Prostate gland (tissue), 2 donors: Measurements from ENCODE around the gene TMEM91. TPM values are rescaled to one million over a fixed set of nuclear protein-coding genes. Genes with fewer than 3 reads are reported as not detected.

Source experiments
- DNase-seq: peaks from one replicate; pipeline ENCODE4 v3.0.0-alpha.2; 2019; ENCODE audit warnings: low spot score
- H3K27ac ChIP-seq, 2 donors: fragments of 200-600 bp; sonication (generic); 2 replicates each; pipeline ENCODE4 v1.5.1; 2017 to 2019
- H3K27me3 ChIP-seq: fragments of 200-600 bp; sonication (generic); replicated peaks from 2 replicates; pipeline ENCODE4 v1.5.1; 2019; ENCODE audit not compliant: insufficient read depth
- H3K36me3 ChIP-seq, 2 donors: fragments of 200-600 bp; sonication (generic); 1 replicate in 1 of 2; 2 replicates in 1 of 2; pipeline versions ENCODE4 v1.5.1 to v1.8.1; 2017 to 2019
- H3K4me1 ChIP-seq: fragments of 200-600 bp; sonication (generic); replicated peaks from 2 replicates; pipeline ENCODE4 v1.5.1; 2019
- H3K4me3 ChIP-seq, 2 donors: fragments of 200-600 bp; sonication (generic); 2 replicates each; pipeline ENCODE4 v1.5.1; 2017 to 2019
- H3K9me3 ChIP-seq: fragments of 200-600 bp; sonication (generic); 2 replicates; pipeline ENCODE4 v1.5.1; 2017
- POLR2A ChIP-seq: fragments of 450-650 bp; IDR thresholded peaks from one replicate; pipeline ENCODE4 v1.6.1; 2016; ENCODE audit warnings: antibody characterized with exemption, mild to moderate bottlenecking
- POLR2AphosphoS5 ChIP-seq: sonication (generic); formaldehyde crosslinking; IDR thresholded peaks from one replicate; pipeline ENCODE4 v1.6.1; 2017; ENCODE audit warnings: antibody characterized with exemption
- WGBS: methylation state at CpG from one replicate; pipeline ENCODE4 v1.1.5; 2018; 5-methylcytosine and 5-hydroxymethylcytosine counted together
- intact Hi-C: fragments of 100-400 bp; cut with DNase I; formaldehyde crosslinking; loops from one replicate; pipeline ENCODE4 v1.14.2; 2022
- total RNA-seq, 2 donors: library from RNA; depleted of rRNA; stranded (reverse); fragments of >200 nt; gene quantifications; one replicate each; pipeline ENCODE4 v1.1.0, GENCODE V29; 2016
- TF ChIP-seq, protein P1 (sequence below), 4 experiments: fragments of 200-600 bp in 2 of 4; fragments of 450-650 bp in 2 of 4; sonication (generic) in 2 of 4; IDR thresholded peaks; 1 replicate in 3 of 4; 2 replicates in 1 of 4; pipeline ENCODE4 v1.5.1; 2016 to 2019; ENCODE audit warnings: antibody characterized with exemption in 4 of 4, mild to moderate bottlenecking in 2 of 4, moderate library complexity in 2 of 4

TMEM91 gene
- total RNA-seq, 2 donors from 2014 or later: 15.7 to 19.7 TPM

DNA sequence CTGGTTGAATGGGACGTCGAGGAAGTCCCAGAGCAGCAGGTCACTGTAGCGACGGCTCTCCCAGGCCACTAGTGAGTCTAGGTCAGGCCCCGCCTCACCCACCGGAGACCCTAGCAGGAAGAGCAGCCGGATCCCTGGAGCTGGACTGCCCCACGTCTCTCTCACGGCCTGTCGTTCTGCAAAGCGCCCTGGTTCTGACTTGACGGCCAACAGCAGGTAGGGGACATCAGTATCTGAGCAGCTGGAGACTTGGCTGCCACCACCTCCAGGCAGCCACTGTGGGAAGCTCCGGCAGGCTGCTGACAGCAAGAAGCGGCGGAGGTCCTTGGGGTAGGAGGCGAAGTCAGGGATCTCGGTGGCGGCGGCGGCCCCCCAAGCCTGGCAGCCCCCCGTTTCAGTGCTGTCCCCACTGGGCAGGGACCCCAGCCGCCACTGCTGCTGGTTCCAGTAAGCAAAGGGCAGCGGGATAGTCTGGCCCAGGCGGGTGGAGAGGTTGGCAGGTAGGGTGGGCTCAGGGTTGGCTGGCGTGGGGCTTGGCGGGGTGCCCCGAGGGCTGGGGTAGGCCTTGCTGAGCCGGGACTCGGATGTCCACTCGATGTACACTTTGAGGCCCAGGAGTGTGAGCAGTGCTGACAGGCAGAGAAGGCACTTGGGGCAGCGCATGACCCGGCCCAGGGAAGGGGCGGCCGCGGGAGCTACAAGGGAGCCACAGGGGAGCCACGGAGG, 49.9 kb downstream of the TMEM91 start:
- WGBS: 57% methylated on average over 36 of the region's 36 CpGs
- Histone ChIP-seq H3K27me3 (no peaks in the 10 kb centered on the region), H3K4me1 (peaks cover 4% of the 10 kb centered on the region), H3K27ac (peak overlapping the region; percentile 78 to 88), H3K9me3 (no peaks in the 10 kb centered on the region), H3K36me3 (peaks cover 4 to 6% of the 10 kb centered on the region in 2 donors), H3K4me3 (peak overlapping the region; percentile 31 to 34)
- DNase-seq: no peak
- intact Hi-C loops: no loop called here
- no peak for TF ChIP-seq POLR2AphosphoS5
- no peak for TF ChIP-seq POLR2A
- TF ChIP-seq, protein P1, sequence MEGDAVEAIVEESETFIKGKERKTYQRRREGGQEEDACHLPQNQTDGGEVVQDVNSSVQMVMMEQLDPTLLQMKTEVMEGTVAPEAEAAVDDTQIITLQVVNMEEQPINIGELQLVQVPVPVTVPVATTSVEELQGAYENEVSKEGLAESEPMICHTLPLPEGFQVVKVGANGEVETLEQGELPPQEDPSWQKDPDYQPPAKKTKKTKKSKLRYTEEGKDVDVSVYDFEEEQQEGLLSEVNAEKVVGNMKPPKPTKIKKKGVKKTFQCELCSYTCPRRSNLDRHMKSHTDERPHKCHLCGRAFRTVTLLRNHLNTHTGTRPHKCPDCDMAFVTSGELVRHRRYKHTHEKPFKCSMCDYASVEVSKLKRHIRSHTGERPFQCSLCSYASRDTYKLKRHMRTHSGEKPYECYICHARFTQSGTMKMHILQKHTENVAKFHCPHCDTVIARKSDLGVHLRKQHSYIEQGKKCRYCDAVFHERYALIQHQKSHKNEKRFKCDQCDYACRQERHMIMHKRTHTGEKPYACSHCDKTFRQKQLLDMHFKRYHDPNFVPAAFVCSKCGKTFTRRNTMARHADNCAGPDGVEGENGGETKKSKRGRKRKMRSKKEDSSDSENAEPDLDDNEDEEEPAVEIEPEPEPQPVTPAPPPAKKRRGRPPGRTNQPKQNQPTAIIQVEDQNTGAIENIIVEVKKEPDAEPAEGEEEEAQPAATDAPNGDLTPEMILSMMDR (IDR thresholded peaks at IDR 0.05): no peak

DNA sequence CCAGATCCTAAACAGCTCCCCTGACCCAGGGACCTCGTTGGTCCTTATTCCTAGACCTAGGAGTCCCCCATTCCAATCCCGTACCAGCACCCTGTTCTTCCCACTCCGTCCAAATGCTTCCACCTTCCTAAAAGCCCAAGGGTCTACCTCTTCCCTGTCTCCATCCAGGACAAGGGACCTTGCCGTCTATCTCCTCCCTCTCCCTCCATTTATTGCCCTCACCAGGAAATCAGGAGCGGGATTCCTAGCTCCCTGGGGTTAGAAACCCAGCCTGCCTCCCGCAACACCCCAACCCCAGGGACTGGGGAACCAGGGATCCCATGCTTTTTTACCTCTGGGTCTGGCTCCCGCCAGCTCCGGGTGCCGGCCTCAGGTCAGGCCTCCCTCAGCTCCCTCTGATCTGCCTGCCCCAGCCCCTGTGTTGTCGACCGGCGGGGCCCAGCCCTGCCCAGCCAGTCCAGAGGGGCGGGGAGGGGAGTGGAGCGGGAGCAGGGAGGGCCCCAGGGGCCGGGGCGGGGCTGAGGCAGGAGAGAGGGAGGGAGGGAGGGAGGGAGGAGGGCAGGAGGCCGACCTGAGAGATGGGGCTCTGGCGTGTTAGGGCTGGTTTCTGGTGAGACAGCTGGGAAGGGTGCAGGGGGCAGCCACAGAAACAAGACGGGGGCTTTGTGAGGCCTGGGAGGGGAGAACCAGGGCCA, 50.8 kb downstream of the TMEM91 start, which contains the start of gene B3GNT8:
TSS of gene B3GNT8 (minus strand) at position 423 of the 695 bp plus-strand sequence. CDS start 596 bp downstream, outside the sequence.
- intact Hi-C loops: no loop called here
- peak within 1 kb of the TSS; percentile 78 to 88 for H3K27ac ChIP-seq
- H3K4me1 ChIP-seq: peaks cover 4% of the 10 kb centered on the region
- H3K27me3 ChIP-seq: no peaks in the 10 kb centered on the region
- TF ChIP-seq POLR2A: peak; percentile 94
- TF ChIP-seq POLR2AphosphoS5: peak; percentile 87
- TF ChIP-seq, protein P1 (IDR thresholded peaks at IDR 0.05): no peak
- H3K9me3 ChIP-seq: no peaks in the 10 kb centered on the region
- peak within 1 kb of the TSS; percentile 31 to 34 for H3K4me3 ChIP-seq
- peak; percentile 89 for DNase-seq
- WGBS: 4% methylated on average over 16 of the region's 19 CpGs
- H3K36me3 ChIP-seq: peaks cover 4 to 6% of the 10 kb centered on the region in 2 donors

DNA sequence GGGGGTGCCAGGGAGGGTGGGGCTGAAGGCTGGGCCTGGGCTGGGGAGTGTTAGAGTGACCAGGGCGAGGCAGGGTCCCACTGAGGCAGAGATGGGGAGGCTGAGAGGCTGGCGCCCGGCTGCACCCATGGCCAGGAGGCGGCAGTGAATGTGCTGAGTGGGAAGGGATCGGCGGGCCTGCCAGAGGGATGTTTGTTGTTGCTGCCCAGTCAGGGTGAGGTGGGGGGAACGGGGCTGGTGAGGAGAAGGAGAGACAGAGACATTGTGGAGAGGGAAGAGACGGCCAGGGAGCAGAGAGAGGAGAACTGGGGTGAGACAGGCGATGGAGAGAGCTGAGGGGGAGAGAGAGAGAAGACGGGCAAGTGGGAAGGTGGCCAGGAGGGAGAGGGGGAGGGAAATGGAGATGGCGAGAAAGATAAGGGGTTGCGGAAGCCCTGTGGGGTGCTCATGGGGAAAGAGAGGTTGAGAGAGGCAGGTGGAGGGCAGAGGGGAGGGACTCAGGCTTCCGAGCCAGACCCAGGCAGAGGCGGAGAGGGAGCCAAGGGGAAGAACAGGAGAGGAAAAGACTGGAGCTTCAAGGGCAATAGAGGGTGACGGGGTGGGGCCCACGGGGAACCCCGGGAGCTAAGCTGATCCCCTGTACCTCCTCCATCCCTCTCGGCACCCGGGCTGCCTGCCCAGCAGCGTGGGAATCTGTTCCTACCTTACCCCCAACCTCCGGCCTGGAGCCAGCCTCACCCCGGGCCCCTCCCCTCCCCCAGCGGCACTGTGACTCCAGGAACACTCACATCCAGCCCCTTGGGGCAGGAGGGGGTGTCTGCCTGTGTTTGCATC, 51.5 kb downstream of the TMEM91 start:
- H3K9me3 ChIP-seq: no peaks in the 10 kb centered on the region
- H3K36me3 ChIP-seq: peaks cover 2 to 4% of the 10 kb centered on the region in 2 donors
- WGBS: 3% methylated on average over 23 of the region's 23 CpGs
- H3K27ac ChIP-seq: peak overlapping the region; percentile 78 to 88
- H3K4me1 ChIP-seq: peaks cover 4% of the 10 kb centered on the region
- H3K27me3 ChIP-seq: no peaks in the 10 kb centered on the region
- TF ChIP-seq, protein P1 (IDR thresholded peaks at IDR 0.05): no peak
- TF ChIP-seq POLR2AphosphoS5 (no peak), POLR2A (no peak)
- DNase-seq: peak; percentile 65
- intact Hi-C loops: no loop called here
- peak overlapping the region; percentile 31 to 34 for H3K4me3 ChIP-seq

DNA sequence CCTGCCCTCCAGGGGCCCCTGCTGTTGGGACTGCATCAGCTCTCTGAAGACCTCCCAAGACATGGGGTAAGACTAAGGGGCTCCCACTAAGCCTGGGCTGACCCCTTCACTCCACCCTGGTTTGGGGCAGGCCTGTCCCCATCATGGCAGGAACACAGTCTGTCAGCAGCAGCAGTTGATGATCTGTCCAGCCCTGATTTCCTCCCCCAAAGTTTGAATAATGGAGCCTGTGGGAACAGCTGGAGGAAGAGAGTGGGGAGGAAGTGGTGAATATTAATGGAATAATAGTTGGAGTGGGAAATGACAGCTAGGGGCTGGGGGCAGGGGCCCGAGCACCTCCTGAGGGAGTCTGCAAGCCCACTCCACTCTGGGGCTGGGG, 52.1 kb downstream of the TMEM91 start:
- Histone ChIP-seq H3K9me3 (no peaks in the 10 kb centered on the region), H3K27me3 (no peaks in the 10 kb centered on the region), H3K4me3 (peak overlapping the region in 1 of 2 donors; percentile 31), H3K4me1 (peaks cover 4% of the 10 kb centered on the region), H3K27ac (peak overlapping the region; percentile 78 to 88), H3K36me3 (peaks cover 0 to 4% of the 10 kb centered on the region in 2 donors)
- intact Hi-C loops: no loop called here
- TF ChIP-seq, protein P1 (IDR thresholded peaks at IDR 0.05): no peak
- TF ChIP-seq POLR2A (no peak), POLR2AphosphoS5 (no peak)
- 50% methylated on average over 1 of the region's 1 CpG for WGBS
- no peak for DNase-seq
